Measurements from ENCODE around the gene RAB27A. TPM values are rescaled to one million over a fixed set of nuclear protein-coding genes. Genes with fewer than 3 reads are reported as not detected.

Gene RAB27A
- total and polyA plus RNA-seq, 2 of the 8 experiments (the other 6 are each of a cell fraction or from before 2014, with no cell fraction given) = 2.3 to 6.5 TPM

- Histone ChIP-seq H3K9me3 (ENCODE audit: insufficient read depth in 2 of 2, low read depth in 1 of 2, low read length in 1 of 2) (no peaks in the 10 kb centered on the region), H3K27ac (ENCODE audit: low read depth, low read length) (no peak overlapping the region), H2AK5ac (ENCODE audit: low read depth, low read length) (no peak overlapping the region), H4K8ac (ENCODE audit: extremely low read depth, insufficient read depth, low read length) (no peak overlapping the region), H3K79me1 (ENCODE audit: low read depth, low read length) (no peaks in the 10 kb centered on the region), H3K27me3 (replicated peaks in 1 of 4; ENCODE audit: control insufficient read depth in 3 of 4, extremely low read depth in 1 of 4, insufficient read depth in 3 of 4, low read length in 3 of 4) (no peaks in the 10 kb centered on the region), H3K18ac (ENCODE audit: extremely low read depth, low read length) (no peak overlapping the region), H3K4me2 (ENCODE audit: insufficient read depth in 1 of 2, low read depth in 2 of 2, low read length in 2 of 2) (no peak overlapping the region), H3K4me3 (ENCODE audit: extremely low read depth in 1 of 4, insufficient read depth in 2 of 4, low read depth in 3 of 4, low read length in 4 of 4) (no peak overlapping the region), H3K4ac (replicated peaks; ENCODE audit: insufficient read length, low read depth, low read length) (no peak overlapping the region), H3K23ac (ENCODE audit: insufficient read length) (no peak overlapping the region), H3K4me1 (replicated peaks in 1 of 4; ENCODE audit: control insufficient read depth in 3 of 4, insufficient read depth in 4 of 4, low read length in 3 of 4) (no peaks in the 10 kb centered on the region), H2AFZ (ENCODE audit: low read length) (no peak overlapping the region), H2BK20ac (ENCODE audit: low read length) (no peak overlapping the region), H2BK5ac (ENCODE audit: low read depth, low read length) (no peak overlapping the region), H3K36me3 (ENCODE audit: control insufficient read depth in 2 of 4, insufficient read depth in 4 of 4, low read length in 3 of 4) (no peaks in the 10 kb centered on the region), H4K20me1 (replicated peaks in 1 of 2; ENCODE audit: control insufficient read depth in 1 of 2, insufficient read depth in 2 of 2, low read length in 2 of 2) (peaks cover 0 to 1% of the 10 kb centered on the region in 2 experiments), H3K14ac (ENCODE audit: insufficient read length) (no peak overlapping the region), H3K56ac (replicated peaks; ENCODE audit: insufficient read length, low read depth, low read length) (no peak overlapping the region), H3K23me2 (ENCODE audit: low read depth, low read length) (no peaks in the 10 kb centered on the region), H2BK15ac (ENCODE audit: low read length) (no peak overlapping the region), H2BK12ac (ENCODE audit: low read depth, low read length) (no peak overlapping the region), H3K9ac (replicated peaks in 1 of 4; ENCODE audit: extremely low read depth in 1 of 4, low read depth in 3 of 4, low read length in 3 of 4) (no peak overlapping the region), H2BK120ac (replicated peaks; ENCODE audit: low read depth, low read length) (no peak overlapping the region), H4K5ac (ENCODE audit: insufficient read length, low read depth, low read length) (no peak overlapping the region), H4K91ac (replicated peaks; ENCODE audit: insufficient read length, low read length) (no peak overlapping the region), H3K79me2 (ENCODE audit: control insufficient read depth in 1 of 2, insufficient read depth in 2 of 2, low read length in 2 of 2) (no peaks in the 10 kb centered on the region)
- ChIA-PET POLR2A (ENCODE audit: partially characterized antibody) (no interaction called here), CTCF (ENCODE audit: partially characterized antibody) (no interaction called here)
- no peak for TF ChIP-seq TAF1 (IDR thresholded peaks at IDR 0.05; ENCODE audit: low read depth, low read length)
- TF ChIP-seq RNF2 (IDR thresholded peaks at IDR 0.05; ENCODE audit: borderline replicate concordance, low read depth, low read length, missing control alignments, poor library complexity, severe bottlenecking) = no peak
- TF ChIP-seq RXRA (IDR thresholded peaks at IDR 0.05; ENCODE audit: insufficient read depth, low read depth, low read length) = no peak
- TF ChIP-seq BCL11A (IDR thresholded peaks at IDR 0.05; ENCODE audit: low read depth in 2 of 2, low read length in 2 of 2) = no peak
- no peak for TF ChIP-seq CTBP2 (IDR thresholded peaks at IDR 0.05; ENCODE audit: borderline replicate concordance, insufficient read depth, insufficient read length, low read length)
- no peak for TF ChIP-seq NRF1 (IDR thresholded peaks at IDR 0.05; ENCODE audit: low read depth, low read length)
- no peak for TF ChIP-seq JUND (IDR thresholded peaks at IDR 0.05; ENCODE audit: low read length)
- no peak for TF ChIP-seq SIRT6 (IDR thresholded peaks at IDR 0.05; ENCODE audit: low read length)
- no peak for FAIRE-seq
- DNase-seq (ENCODE audit: low read depth in 1 of 2, low spot score in 2 of 2) = no peak
- 85% methylated on average over 1 of the region's 1 CpG; no CpG with 5 or more reads in 1 of the 2 experiments for WGBS, 2 experiments (ENCODE audit: extremely low coverage in 1 of 2, insufficient coverage in 1 of 2, insufficient read length in 1 of 2, insufficient replicate concordance in 2 of 2, low coverage in 1 of 2, low lambda C conversion rate in 2 of 2, missing lambda C conversion rate in 1 of 2)
These were observed 45.4 kb upstream of the RAB27A start for GRCh38 chr15:55334997-55335396.
